Choroid plexus epithelial cell (primary cell): Measurements from ENCODE around the gene PCDHGA12.
"Not testable (repeated sequence)": the region's sequence is repeated elsewhere in the genome, so short reads cannot be mapped to it uniquely, and the experiment has no call there.

Source experiments
- DNase-seq: peaks from one replicate; pipeline ENCODE4 v3.0.0-alpha.2; 2010; ENCODE audit warnings: low read depth
- H3K4me3 ChIP-seq: 2 replicates; pipeline ENCODE4 v1.5.1; 2011; ENCODE audit warnings: low read depth, mild to moderate bottlenecking, control low read depth, low read length, moderate library complexity
- CTCF ChIP-seq: conservative IDR thresholded peaks from 2 replicates; pipeline ENCODE4 v1.5.1; 2011; ENCODE audit warnings: low read depth, mild to moderate bottlenecking, control low read depth, inconsistent platforms, low read length, moderate library complexity

The PCDHGA12 gene

GRCh38 chr5:141412854-141413539 lies 17.3 kb upstream of the PCDHGA12 start, which contains the start of gene PCDHGA10:
PCDHGA10 (plus strand) TSS chr5:141412987; CDS start chr5:141413176, 189 bp downstream.
- peak; percentile 75 for TF ChIP-seq CTCF
- peak; percentile 83 for DNase-seq
- H3K4me3 ChIP-seq, result peak within 1 kb of the TSS; percentile 57

DNA sequence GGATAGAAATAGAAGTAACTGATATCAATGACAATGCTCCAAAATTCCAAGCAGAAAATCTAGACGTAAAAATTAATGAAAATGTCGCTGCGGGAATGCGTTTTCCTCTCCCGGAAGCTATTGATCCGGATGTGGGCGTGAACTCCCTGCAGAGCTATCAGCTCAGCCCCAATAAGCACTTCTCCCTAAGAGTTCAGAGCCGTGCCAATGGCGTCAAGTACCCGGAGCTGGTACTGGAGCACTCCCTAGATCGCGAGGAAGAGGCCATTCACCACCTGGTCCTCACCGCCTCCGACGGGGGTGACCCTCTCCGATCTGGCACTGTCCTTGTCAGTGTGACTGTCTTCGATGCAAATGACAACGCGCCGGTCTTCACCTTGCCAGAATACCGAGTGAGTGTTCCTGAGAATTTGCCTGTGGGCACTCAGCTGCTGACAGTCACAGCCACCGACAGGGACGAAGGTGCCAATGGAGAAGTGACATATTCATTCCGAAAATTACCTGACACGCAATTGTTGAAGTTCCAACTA lies 16.7 kb upstream of the PCDHGA12 start:
- TF ChIP-seq CTCF, result no peak
- peak overlapping the region; percentile 57 for H3K4me3 ChIP-seq
- no peak for DNase-seq

- DNase-seq, result not testable (repeated sequence)
Measured at GRCh38 chr5:141414548-141415274, 15.6 kb upstream of the PCDHGA12 start.

DNA sequence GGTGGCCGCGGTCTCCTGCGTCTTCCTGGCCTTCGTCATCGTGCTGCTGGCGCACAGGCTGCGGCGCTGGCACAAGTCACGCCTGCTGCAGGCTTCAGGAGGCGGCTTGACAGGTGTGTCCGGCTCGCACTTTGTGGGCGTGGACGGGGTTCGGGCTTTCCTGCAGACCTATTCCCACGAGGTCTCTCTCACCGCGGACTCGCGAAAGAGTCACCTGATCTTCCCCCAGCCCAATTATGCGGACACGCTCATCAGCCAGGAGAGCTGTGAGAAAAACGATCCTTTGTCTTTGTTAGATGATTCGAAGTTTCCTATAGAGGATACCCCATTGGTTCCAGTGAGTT lies 15.1 kb upstream of the PCDHGA12 start:
- DNase-seq, result not testable (repeated sequence)

More at GRCh38 chr5:141414548-141415274, 15.6 kb upstream of the PCDHGA12 start:
- not testable (repeated sequence) for H3K4me3 ChIP-seq

GRCh38 chr5:141417494-141418172 lies 12.7 kb upstream of the PCDHGA12 start, which contains the start of gene PCDHGB7:
PCDHGB7 (plus strand) TSS chr5:141417677; CDS start chr5:141417860, 183 bp downstream.
- peak; percentile 87 for DNase-seq
- TF ChIP-seq CTCF, result peak; percentile 86
- peak within 1 kb of the TSS; percentile 58 for H3K4me3 ChIP-seq

More for the DNA sequence above, 15.1 kb upstream of the PCDHGA12 start:
- not testable (repeated sequence) for H3K4me3 ChIP-seq

GRCh38 chr5:141419074-141419880 lies 11.0 kb upstream of the PCDHGA12 start:
- DNase-seq, result no peak
- H3K4me3 ChIP-seq, result no peak overlapping the region
- TF ChIP-seq CTCF, result no peak

DNA sequence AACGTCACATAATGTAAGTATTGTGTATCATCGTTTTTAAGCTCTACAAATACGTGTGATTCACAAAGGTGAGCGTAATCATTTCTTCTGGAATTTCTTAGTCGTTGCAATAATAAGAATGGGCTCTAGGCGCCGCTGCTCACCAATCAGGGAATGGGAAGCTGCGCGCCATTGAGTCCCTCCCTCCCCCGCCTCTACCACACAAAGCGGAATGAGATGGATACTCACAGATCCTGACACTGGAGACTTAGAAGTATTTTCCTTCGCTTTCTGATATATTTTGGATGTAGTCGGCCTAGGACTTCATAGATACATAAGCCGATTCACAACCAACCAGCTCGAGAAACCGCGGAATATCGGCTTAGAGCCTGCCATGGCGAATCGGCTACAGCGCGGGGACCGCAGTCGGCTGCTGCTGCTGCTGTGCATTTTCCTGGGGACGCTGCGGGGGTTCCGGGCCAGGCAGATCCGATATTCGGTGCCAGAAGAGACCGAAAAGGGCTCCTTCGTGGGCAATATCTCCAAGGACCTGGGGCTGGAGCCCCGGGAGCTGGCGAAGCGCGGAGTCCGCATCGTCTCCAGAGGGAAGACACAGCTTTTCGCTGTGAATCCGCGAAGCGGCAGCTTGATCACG lies 9.3 kb upstream of the PCDHGA12 start, which contains the start of gene PCDHGA11:
Gene PCDHGA11, plus strand, starts transcription at position 197 of the 634 bp plus-strand sequence. Its CDS starts 177 bp downstream, at position 374.
- TF ChIP-seq CTCF, result peak; percentile 71
- H3K4me3 ChIP-seq, result peak within 1 kb of the TSS; percentile 55
- peak; percentile 69 for DNase-seq
